GM21381 (cell line): Measurements from ENCODE around the gene ADAM11.
"Not testable (repeated sequence)": the region's sequence is repeated elsewhere in the genome, so short reads cannot be mapped to it uniquely, and the experiment has no call there.

Source experiments
- ATAC-seq: cut with Tn5 transposase; IDR thresholded peaks from one replicate; pipeline ENCODE4 v1.9.1; 2021; ENCODE audit warnings: mild to moderate bottlenecking, moderate library complexity; ENCODE audit not compliant: unreplicated experiment

The ADAM11 gene

DNA sequence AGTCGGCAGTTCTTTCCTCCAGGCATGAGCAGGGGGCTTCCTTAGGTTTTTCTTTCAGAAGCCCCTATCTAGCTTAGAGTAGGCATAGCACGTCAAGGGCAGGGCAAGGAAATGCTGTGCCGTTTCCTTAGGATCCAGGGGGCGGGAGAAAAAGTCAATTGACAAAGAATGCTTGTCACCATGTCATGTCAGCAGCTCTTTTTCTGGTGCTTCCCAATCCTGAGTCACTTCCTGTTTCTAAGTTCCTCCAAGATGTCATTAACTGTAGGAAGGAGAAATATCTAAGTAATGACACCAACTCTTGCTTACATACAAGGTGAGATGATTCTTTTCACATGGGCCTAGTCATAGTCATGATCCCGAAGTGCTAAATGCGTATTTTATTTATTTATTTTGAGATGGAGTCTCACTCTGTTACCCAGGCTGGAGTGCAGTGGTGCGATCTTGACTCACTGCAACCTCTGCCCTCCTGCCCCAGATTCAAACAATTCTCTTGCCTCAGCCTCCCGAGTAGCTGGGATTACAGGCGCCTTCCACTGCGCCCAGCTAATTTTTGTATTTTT is 36.1 kb downstream of the ADAM11 start:
- ATAC-seq = no peak

DNA sequence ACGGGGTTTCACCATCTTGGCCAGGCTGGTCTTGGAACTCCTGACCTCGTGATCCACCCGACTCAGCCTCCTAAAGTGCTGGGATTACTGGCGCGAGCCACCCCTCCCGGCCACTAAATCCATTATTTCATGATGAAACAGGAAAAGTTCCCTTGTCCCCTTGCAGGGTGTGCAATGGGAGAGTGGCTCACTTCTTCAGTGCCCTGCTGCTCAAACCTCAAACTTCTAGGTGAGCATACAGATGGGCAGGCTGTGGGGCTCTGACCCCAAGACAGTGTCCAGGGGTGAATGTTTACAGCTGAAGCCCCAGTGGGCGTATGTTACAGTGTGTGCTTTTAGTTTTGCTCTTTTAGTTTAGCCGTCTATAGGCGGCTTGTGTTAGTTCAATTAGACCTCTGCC is 36.6 kb downstream of the ADAM11 start:
- no peak for ATAC-seq

DNA sequence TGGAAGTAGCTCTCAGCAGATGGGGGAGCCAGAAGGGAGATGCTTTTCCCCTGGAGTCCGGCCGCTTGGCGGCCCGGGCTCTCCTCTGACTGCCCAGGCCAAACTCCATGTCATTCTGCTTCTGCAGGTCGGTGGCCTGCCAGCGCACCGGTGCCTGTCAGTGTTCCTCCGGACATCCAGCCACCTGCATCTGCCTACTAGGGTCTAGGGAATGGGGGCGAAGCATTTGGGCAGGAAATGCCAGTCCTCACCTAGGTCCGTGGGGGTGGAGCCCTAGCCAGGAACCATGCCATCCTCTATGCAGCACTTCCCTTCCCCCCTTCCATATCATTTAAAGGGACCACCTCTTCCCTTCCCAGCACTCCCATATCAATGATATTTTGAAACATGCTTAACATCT is 37.1 kb downstream of the ADAM11 start:
- no peak for ATAC-seq

DNA sequence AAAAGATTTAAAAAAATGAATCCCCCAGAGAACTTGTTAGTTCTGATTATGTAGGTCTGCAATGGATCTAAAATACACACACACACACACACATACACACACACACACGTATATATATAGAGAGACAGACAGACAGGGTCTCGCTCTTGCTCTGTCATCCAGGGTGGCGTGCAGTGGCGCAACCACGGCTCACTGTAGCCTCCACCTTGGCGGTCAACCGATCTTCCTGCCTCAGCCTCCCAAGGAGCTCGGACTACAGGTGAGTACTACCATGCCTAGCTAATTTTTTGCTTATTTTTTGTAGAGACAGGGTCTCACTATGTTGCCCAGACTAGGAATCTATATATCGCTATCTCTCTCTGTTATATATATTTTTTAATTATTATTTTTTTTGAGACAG is 37.9 kb downstream of the ADAM11 start:
- ATAC-seq = no peak

DNA sequence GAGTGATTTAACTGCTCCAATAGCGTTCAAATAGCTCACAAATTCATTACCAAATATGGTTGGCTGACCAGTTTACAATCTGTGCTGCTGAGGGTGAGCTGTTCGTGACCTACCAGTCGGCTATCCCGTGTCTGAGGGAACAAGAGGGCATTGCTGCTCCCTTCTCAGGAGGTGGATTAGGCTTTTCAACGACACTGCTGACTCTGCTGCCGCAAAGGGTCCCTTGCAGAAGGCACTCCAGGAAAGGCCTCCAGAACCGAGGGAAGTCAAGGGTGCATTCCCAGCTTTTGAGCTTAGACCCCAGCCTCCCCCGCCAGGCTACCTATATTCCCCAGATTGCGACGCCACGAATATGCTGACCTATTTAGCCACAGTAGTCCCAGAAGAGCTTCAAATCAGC is 39.0 kb downstream of the ADAM11 start:
- ATAC-seq = no peak

DNA sequence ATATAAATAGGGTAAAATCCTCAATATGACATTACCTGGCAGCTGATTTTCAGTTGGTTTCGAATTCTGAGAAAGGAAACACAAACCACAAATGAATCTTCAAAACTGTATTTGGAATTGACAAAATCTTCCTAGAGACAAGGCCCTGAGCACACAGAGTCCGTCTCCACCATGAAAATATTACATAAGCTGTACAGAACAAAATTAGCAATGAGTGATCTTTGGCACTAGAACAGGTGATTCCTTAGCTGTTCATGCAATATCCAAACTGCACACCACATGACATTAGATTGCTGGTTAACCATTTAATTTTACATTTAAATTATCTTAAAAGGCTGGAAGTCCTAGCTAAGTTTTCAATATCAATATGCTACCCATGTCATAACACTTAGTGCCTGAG is 39.6 kb downstream of the ADAM11 start:
- no peak for ATAC-seq

DNA sequence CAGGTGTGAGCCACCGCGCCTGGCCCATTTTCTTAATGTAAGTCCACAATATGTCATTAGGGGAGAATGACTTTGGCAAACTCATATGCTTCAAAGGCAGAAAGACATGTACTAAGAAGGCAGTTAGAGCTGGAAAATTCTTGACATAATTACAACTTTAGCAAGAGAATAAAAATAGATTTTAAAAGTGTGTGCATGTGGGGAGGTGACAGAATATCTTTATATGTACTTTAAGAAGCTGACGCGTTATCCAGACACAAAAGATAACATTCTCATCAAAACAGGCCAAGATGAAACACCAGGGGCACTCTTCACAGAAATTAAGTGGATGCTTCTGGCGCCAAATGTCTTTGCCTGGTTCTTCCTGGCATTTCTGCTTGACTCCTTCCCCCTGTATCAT is 43.1 kb downstream of the ADAM11 start:
- no peak for ATAC-seq

DNA sequence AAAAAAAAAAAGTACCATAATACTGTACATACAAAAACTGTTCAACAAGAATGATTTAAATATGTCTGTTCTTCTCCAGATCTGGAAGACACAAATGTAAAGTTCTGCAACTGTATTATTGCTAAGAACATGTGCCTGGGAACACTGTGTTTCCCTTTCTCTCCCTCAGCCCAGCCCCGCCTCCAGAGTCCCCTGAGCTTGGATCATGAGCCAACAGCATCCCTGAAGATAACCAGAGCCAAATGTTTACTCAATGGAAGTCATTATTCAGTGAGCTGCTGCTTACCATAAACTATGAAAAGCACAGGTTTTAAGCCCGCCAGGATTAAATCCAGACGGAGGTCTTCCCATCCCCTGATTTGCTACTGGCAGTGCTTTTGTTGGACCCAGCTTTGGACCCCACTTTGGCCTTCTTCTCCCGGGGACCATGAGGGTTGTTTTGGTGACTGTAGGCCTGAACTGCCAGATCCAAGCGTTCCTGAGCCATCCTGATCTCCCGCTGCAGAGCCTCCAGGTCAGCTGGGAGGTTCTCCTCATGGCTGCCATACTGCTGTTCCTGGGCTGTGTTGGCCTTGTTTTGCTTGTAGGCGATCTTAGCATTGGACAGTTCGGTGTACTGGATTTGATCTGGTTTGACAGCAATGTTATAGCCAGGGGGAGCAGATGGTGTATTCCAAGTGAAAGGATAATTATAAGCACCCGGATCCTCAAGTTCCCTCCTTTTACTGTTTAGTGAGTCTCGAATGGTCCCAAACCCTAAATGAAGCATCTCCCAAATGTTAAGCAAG is 45.7 kb downstream of the ADAM11 start:
- ATAC-seq = no peak

DNA sequence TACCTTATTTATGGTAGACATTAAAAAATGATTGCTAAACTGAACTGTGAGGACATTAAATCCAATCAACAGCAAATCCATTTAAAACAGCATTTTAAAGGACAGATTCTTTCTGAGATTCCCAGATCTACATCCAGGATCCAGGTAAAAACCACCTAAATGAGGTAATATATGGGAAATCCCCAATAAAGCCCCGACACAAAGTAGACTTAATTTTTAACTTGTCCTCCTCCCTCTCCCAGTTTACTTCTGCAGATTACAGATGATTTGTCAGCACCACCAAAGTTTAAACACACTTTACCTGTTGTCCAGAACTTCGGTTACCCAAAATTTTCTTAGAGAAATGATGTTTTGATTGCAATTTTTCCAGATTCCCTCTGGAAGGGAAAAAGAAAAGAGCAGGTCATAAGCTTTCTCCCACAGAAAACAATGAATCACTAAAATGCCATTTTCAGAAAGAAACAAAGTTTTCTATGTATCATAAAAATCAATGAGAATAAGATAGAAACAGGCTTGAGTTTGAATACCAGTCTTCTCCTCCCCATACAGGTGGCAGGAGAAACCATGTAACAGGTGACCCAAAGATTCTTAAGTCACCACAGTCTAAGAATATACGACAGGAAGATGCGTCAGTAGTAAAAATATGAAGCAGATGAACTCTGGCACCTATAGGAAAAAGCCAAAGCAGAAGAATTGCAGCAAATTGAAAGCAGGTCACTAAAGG is 48.5 kb downstream of the ADAM11 start:
- ATAC-seq = no peak

DNA sequence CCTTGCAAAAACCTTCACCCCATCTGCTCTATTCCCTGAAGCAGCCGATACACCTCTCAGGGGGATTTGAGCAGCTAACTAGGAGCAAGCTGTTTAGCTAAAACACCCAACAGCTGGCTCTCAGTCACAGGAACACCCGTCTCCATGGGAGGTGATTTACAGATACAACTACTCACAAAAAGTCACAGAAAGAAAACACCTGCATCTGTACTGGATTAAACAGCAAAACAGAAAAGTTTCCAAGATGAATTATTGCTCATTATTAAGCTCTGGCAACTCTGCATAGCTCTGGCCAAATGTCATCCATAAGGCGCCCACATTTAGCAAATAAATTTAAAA is 49.0 kb downstream of the ADAM11 start:
- ATAC-seq = no peak

DNA sequence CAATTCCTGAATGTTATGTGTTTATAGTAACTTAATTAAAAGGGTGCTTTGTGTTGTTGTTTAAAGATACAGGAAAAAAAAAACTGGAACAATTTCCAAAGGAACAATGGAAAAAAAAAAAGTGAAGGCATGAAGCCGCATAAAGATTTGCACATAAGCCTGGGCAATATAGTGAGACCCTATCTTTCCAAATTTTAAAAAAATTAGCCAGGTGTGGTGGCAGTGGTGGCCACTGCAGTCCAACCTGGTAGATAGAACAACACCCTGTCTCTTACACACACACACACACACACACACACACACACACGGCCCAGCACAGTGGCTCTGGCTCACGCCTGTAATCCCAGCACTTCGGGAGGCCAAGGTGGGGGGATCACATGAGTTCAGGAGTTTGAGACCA is 49.4 kb downstream of the ADAM11 start:
- no peak for ATAC-seq

DNA sequence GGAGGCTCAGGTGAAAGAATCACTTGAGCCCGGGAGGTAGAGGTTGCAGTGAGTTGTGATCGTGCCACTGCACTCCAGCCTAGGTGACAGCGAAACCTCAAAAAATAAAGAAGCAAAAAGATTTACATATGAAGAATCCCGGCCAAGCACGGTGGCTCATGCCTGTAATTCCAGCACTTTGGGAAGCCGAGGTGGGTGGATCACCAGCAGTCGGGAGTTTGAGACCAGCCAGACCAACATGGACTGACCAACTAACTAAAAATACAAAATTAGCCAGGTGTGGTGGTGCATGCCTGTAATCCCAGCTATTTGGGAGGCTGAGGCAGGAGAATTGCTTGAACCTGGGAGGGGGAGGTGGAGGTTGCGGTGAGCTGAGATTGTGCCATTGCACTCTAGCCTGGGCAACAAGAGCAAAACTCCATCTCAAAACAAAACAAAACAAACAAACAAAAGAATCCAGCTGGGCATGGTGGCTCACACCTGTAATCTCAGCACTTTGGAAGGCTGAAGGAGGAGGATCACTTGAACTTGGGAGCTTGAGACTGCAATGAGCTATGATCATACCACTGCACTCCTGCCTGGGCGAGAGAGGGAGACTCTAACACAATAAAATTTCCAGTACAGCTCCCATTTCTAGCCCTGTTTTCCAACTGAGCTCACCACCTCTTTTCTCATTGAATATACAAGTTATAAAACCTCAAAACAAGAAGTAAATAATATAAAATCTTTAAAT is 50.0 kb downstream of the ADAM11 start:
- ATAC-seq = not testable (repeated sequence)

DNA sequence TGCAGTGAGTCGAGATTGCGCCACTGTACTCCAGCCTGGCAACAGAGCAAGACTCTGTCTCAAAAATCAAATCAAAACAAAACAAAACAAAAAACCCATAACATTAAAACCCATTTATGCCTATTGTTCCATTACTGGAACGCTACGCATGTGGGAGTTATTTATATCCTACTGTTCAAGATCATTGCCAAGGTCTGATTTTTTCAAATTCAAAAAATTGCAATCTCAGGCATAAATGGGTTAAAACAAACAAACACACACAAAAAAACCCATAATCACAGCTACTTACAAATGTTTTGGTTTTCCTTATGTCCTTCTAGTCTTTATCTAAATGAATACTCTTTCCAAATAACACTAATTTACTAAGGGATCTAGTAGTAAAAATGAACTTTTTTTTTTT is 53.5 kb downstream of the ADAM11 start:
- no peak for ATAC-seq

DNA sequence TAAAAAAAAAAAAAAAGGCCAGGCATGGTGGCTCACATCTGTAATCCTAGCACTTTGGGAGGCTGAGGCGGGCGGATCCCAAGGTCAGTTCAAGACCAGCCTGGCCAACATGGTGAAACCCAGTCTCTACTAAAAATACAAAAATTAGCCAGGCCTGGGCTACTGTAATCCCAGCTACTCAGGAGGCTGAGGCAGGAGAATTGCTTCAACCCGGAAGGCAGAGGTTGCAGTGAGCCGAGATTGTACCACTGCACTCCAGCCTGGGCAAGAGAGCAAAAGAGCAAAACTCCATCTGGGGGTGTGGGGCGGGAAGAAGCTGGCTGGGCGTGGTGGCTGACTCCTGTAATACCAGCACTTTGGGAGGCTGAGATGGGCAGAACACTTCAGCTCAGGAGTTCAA is 59.7 kb downstream of the ADAM11 start:
- ATAC-seq = not testable (repeated sequence)

DNA sequence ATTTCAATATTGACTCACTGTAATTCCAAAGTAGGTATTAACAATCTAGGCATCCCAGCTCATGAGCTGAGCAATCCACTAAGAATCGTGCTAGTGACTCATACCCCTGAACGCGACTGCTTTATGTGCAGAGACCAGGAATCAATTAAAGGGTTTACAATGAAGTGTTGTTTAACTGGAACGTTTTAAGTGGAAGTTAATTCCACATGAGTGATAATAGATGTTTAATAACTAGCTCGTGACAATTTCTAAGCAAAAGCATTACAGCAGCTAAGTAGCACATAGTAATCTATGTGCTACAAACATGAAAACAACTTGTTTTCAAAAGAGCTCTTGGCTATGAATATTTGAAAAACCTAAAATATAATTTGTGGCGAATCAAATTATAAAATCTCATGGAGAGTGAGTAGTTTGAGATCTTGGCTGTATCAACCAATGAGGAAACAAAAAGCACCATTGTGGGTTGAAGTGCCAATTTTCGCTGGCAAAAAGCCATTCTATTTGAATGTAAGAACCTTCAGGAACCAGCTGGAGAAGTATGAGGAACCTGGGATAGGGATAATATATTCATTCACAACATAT is 61.9 kb downstream of the ADAM11 start:
- no peak for ATAC-seq

DNA sequence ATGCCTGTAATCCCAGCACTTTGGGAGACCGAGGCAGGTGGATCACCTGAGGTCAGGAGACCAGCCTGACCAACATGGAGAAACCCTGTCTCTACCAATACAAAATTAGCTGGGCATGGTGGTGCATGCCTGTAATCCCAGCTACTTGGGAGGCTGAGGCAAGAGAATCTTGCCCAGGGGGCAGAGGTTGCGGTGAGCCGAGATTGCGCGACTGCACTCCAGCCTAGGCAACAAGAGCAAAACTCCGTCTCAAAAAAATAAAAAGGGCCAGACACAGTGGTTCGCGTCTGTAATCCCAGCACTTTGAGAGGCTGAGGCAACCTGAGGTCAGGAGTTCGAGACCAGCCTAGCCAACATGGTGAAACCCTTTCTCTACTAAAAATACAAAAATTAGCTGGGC is 66.4 kb downstream of the ADAM11 start:
- ATAC-seq = not testable (repeated sequence)

DNA sequence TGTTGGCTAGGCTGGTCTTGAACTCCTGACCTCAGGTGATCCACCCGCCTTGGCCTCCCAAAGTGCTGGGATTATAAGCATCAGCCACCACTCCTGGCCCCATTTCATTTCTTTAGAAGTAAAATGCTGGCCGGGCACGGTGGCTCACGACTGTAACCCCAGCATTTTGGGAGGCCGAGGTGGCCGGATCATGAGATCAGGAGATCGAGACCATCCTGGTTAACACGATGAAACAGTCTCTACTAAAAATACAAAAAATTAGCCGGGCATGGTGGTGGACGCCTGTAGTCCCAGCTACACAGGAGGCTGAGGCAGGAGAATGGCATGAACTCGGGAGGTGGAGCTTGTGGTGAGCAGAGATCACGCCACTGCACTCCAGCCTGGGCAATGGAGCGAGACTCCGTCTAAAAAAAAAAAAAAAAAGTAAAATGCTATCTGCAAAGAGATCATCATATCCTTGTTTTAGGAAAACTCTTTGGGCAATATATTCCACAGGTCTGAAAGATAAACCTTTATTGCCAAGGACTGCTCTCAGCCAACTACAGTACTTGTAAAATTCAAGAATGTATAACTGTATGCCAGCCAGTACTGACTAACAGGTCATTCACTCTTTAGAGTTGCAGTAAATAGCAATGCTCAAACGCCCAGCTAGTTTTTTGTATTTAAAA is 67.5 kb downstream of the ADAM11 start:
- no peak for ATAC-seq

DNA sequence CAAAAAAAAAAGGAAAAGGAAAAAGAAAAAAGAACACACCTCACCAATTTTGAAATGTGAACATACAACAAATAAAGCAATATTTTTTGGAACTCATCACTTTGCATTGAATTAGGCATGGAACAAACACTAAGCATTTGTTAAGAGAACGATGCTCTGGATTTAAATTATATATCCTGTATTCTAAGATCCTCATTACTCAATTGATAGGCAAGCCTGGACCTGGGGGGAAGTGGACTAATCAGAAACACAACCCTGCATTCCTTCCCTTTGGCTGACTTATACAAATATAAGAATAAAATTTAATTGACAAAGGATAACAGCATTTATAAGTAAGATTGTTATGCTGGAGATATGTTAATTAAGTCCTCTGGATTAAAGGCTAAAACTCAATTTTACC is 69.1 kb downstream of the ADAM11 start:
- no peak for ATAC-seq

DNA sequence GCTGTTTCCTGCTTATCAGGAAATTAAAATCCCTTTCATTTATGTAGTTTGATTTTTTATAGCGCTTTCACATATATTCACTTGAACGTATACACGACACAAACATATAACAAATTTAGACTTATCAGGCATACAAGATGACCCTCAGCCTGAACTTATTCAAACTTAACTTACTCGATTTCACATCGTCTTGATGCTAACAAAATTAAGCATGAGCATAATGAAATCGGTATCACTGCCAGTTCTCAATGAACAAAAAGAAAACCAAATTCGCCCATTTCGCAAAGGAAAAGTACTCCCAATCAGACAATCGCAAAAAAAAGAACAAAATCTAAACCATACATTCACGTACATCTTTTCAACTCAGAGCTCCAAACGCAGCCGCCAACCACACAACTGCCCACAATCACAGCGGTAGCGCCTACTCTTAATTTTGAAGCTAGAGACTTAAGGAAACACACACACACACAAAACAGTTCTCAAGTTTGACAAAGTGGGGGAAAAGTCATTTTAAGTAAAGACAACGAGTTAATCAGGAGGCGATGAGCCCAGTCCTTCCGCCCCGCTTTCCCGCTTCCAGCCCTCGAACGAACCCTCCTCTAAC is 70.2 kb downstream of the ADAM11 start:
- ATAC-seq = no peak
